Motor neuron (in vitro differentiated cells): ENCODE data around the gene TMEM239. TPM values are rescaled to one million over a fixed set of nuclear protein-coding genes. Genes with fewer than 3 reads are reported as not detected.

Experiments used
- ATAC-seq, 8 experiments: fragments of 200-7000 bp; cut with Tn5 transposase; replicated peaks in 6 of 8; 2 replicates each; pipeline ENCODE4 v1.8.0; 2021; ENCODE audit warnings: mild to moderate bottlenecking in 8 of 8, moderate library complexity in 8 of 8
- H3K27ac ChIP-seq, 2 donors: fragments of 250-450 bp; sonication (Bioruptor Pico); 2 replicates each; pipeline ENCODE4 v1.9.0; 2021; ENCODE audit warnings: antibody characterized with exemption in 2 of 2, mild to moderate bottlenecking in 2 of 2, moderate library complexity in 1 of 2
- H3K4me1 ChIP-seq, 2 donors: fragments of 250-450 bp; sonication (Bioruptor Pico); replicated peaks in 1 of 2; 2 replicates each; pipeline ENCODE4 v1.6.1; 2021; ENCODE audit warnings: antibody characterized with exemption in 2 of 2, mild to moderate bottlenecking in 2 of 2, moderate library complexity in 1 of 2
- H3K4me3 ChIP-seq, 5 donors: fragments of 250-450 bp; sonication (Bioruptor Pico); 2 replicates each; pipeline ENCODE4 v1.9.0; 2021; ENCODE audit warnings: antibody characterized with exemption in 5 of 5, mild to moderate bottlenecking in 5 of 5, moderate library complexity in 4 of 5
- WGBS, 10 experiments: fragments of 450-650 bp; shearing (Covaris generic); methylation state at CpG; one replicate each; pipeline ENCODE4 v1.0.0; 2022; 5-methylcytosine and 5-hydroxymethylcytosine counted together
- in situ Hi-C, 9 experiments: fragments of 400-800 bp; cut with MboI; loops; one replicate each; pipeline ENCODE4 v1.15.0; 2021; ENCODE audit warnings: low sequenced_read_pairs in 9 of 9, low pct_unique_long_range_greater_than_20kb in 2 of 9; ENCODE audit not compliant: unreplicated experiment in 9 of 9
- total RNA-seq, 8 experiments: library from RNA; unstranded; fragments of 300-600 nt; gene quantifications; 2 replicates each; pipeline versions ENCODE4 v1.2.3 to v1.2.4, GENCODE V29; 2022

The TMEM239 gene
- total RNA-seq, 8 experiments from 2014 or later = 0.13 to 1.4 (median 0.27) TPM; not detected in 3

DNA sequence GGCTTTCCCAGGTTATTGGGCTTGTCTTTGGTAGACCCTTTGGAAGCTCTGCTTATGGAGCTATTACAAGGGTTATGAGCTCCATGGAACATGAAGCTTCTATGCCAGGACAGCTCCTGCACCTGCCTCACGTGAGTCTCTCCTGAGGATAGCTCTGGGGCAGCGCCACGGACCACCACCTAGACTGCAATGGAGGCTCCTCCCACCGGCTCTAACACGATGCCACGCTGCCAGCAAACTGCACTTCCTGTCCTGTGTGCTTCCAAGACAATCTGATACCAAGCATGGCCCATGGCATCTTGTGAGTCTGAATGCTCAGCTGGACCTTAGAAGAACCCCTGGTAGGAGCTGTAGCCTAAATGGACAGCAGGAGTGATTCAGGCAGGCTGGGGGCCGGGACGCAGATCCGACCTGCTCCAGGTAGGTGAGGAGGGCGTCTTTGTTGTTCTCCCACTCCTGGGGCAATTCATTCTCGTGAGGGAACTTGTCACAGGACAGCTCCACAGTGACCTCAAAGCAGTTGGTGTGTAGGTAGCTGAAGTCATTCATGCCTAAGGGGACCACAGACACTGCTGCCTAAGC is 21.2 kb upstream of the TMEM239 start:
- 20 to 100% (median 90%) methylated on average over 1 to 8 of the region's 11 CpGs; no CpG with 5 or more reads in 5 of the 10 experiments for WGBS, 10 experiments
- H3K27ac ChIP-seq = no peak overlapping the region
- ATAC-seq = no peak
- no peak overlapping the region for H3K4me3 ChIP-seq
- in situ Hi-C loops = no loop called here
- H3K4me1 ChIP-seq = peaks cover 7 to 9% of the 10 kb centered on the region in 2 donors

DNA sequence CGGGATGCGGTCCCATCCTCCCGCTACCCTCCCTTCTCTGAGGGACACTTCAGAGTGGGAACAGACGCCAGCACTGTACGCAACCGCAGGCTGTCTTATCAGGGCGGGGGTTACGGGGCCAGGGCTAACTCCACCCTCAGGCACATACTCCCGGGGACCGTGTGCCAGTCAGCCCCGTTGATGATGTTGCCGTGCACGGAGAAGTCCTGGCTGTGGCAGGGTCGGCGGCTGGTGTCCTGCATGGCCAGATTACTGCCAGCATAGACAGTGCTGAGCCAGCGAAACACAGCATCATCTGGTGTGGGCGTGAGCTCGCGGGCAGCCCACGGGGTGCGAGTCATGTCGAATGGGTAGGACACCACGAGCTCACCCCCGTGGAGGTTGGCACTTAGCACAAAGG is 20.7 kb upstream of the TMEM239 start:
- H3K4me1 ChIP-seq = peaks cover 7 to 9% of the 10 kb centered on the region in 2 donors
- no peak for ATAC-seq
- WGBS, 10 experiments = 40 to 98% (median 94%) methylated on average over 2 to 12 of the region's 24 CpGs; no CpG with 5 or more reads in 4 of the 10 experiments
- no peak overlapping the region for H3K4me3 ChIP-seq
- no peak overlapping the region for H3K27ac ChIP-seq
- in situ Hi-C loops = no loop called here

- no peak for ATAC-seq
- in situ Hi-C loops = no loop called here
- no peak overlapping the region for H3K27ac ChIP-seq
- 24 to 100% methylated on average over 1 to 3 of the region's 20 CpGs; no CpG with 5 or more reads in 8 of the 10 experiments for WGBS, 10 experiments
- H3K4me1 ChIP-seq = peaks cover 7 to 9% of the 10 kb centered on the region in 2 donors
- H3K4me3 ChIP-seq = no peak overlapping the region
Observed at GRCh38 chr20:2796011-2796660, 20.0 kb upstream of the TMEM239 start.

DNA sequence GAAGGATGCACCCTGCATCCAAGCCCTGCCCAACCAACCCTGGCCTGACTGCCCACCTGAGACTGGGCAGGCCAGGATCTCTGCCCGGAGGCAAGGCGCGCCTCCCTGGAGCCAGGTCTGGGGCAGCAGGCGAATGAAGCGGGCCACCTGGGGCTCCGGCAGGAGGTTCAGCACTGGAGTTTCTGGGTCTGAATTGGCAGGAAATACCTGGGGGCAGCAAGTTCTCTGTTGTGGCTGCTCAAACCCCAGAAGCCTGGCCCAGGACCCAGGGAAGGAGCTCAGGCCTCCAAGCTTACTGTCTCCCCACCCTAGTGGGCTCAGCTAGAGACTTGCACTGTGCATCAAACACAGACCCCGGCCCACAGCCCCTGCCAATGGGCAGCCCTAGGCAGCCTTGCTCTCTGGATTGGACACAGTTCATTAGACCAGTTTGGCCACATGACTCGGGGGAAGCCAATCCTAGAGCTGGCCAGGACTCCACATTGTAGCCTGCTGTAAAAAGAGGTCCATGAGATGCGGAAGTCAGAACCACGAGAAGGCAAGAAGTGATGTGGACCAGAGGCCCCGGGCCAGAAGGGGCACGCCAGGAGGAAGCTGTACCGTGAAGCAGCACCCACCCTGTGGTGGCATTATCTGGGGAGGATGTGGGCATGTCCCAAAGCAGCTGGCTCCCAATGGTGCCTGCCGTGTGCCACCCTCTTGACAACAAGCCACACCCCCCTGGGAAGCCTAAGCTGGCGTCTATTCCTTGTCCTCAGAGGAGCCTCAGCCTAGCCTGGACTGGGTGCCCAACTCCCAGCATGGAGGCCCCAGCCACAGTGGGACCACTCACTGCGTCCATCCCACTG is 18.8 kb upstream of the TMEM239 start:
- WGBS, 10 experiments = 0 to 100% (median 77%) methylated on average over 1 to 9 of the region's 16 CpGs; no CpG with 5 or more reads in 2 of the 10 experiments

DNA sequence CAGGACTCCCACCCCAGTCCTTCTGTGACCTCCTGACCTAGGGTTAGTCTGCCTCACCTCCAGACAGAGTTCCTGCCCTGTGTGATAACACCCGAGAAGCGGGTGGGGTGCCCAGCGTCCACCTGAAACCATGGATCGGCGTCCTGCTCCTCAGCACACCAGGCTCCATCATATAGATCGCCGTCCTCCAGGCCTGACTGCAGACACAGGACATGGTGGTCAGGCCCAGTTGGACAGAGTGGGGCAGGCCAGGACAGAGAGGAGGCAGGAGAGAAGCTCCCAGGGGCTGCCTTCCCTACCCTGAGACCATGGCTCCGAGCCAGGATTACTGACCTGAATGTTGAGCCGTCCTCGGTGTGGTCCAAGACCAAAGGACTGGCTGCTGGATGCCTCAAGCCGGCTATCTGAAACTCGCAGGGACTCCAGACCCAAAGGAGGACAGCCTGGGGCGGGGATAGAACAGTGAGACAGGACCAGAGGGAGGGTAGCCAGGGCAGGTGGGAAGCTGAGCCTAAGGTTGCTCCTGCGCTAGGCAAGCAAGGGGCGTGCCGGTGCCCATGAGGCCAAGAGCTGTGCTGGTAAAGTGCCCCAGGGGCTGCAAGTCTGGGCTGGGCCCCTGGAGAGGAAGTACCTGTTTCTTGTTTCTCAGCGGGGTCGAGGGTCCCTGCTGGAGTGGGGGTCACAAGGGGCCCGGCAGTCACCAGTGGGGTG is 17.9 kb upstream of the TMEM239 start:
- peaks cover 7 to 9% of the 10 kb centered on the region in 2 donors for H3K4me1 ChIP-seq
- in situ Hi-C loops = no loop called here
- no peak for ATAC-seq
- H3K4me3 ChIP-seq = no peak overlapping the region
- WGBS, 10 experiments = 100% methylated on average over 1 to 5 of the region's 19 CpGs; no CpG with 5 or more reads in 7 of the 10 experiments
- H3K27ac ChIP-seq = no peak overlapping the region

More for the DNA sequence above, 18.8 kb upstream of the TMEM239 start:
- no peak overlapping the region for H3K4me3 ChIP-seq
- no peak for ATAC-seq
- H3K4me1 ChIP-seq = peaks cover 7 to 9% of the 10 kb centered on the region in 2 donors
- H3K27ac ChIP-seq = no peak overlapping the region
- in situ Hi-C loops = no loop called here

DNA sequence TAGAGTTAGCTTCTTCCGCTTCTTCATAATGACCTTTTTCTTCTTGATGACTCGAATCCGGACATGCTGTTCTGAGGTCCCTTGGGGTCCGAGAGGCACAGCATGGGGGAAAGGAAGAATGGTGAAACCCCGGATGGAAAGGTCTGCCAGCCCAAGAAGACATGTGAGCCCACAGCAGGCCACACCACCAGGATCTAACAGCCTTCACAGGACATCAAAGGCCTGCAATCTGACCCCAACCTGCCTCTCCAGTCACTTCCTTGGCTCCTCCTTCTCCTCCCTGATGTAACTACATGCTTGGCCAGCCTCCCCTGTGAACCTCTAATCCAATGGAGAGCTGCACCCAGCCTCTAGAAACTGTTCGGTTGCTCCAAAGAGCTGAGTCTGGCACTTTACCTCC is 17.4 kb upstream of the TMEM239 start:
- WGBS, 10 experiments = 20 to 88% (median 75%) methylated on average over 1 to 5 of the region's 6 CpGs; no CpG with 5 or more reads in 3 of the 10 experiments

GRCh38 chr20:2799271-2799670 is 16.9 kb upstream of the TMEM239 start:
- no peak for ATAC-seq
- in situ Hi-C loops = no loop called here
- Histone ChIP-seq H3K4me1 (peaks cover 7 to 9% of the 10 kb centered on the region in 2 donors), H3K27ac (no peak overlapping the region), H3K4me3 (peak overlapping the region; percentile 42 to 55 (median 54))
- 8 to 77% (median 44%) methylated on average over 3 to 7 of the region's 9 CpGs; no CpG with 5 or more reads in 4 of the 10 experiments for WGBS, 10 experiments

More for the DNA sequence above, 17.4 kb upstream of the TMEM239 start:
- ATAC-seq = no peak
- in situ Hi-C loops = no loop called here
- Histone ChIP-seq H3K4me1 (peaks cover 7 to 9% of the 10 kb centered on the region in 2 donors), H3K4me3 (peak overlapping the region in 1 of 5 donors; percentile 55), H3K27ac (no peak overlapping the region)

DNA sequence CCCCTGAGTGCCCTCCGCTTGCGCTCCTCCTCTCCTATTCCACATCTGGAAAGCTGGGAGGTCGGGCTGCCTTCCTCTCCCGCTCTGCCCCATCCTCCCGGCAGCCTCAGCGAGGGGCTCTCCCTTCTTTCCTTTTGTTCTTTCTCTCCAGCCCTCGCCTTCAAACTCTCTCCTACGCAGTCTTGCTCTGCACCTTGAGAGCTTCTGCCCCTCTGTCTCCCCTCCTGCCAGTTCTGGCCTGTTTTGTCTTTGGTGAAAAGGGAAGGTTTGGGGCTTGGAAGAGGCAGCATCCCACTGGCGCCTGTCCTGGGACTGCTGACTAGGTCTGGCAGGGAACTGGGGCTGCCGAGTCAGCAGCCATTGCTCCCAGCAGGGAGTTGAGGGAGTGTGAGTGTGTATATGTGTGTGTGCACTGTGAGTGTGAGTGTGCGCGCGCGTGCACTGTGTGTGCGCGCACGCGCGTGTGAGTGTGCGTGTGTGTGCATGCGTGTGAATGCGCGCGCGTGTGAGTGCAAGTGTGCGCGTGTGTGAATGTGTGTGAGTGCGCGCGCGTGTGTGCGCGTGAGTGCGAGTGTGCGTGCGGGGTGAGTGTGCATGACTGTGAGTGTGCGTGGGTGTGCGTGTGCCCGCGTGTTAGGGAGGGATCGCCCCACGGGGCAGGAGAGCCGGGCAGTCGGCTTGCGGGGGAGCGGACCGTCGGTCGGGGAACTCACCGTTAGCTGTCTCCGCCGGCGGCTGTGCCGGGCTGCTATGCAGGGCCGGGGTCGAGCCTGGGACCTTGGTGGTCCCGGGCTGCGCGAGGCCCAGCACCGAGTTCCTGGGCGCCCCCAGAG is 16.3 kb upstream of the TMEM239 start:
- peak overlapping the region in 1 of 2 donors; percentile 13 for H3K27ac ChIP-seq
- in situ Hi-C loops = no loop called here
- WGBS, 10 experiments = 0 to 20% (median 2%) methylated on average over 1 to 13 of the region's 61 CpGs
- peaks cover 7 to 9% of the 10 kb centered on the region in 2 donors for H3K4me1 ChIP-seq
- peak in 7 of 8 experiments; percentile 32 to 74 (median 64) for ATAC-seq
- H3K4me3 ChIP-seq = peak overlapping the region; percentile 42 to 55 (median 54)

- WGBS, 10 experiments = 0 to 8% (median 3%) methylated on average over 2 to 13 of the region's 52 CpGs; no CpG with 5 or more reads in 2 of the 10 experiments
- peaks cover 7 to 9% of the 10 kb centered on the region in 2 donors for H3K4me1 ChIP-seq
- H3K4me3 ChIP-seq = peak within 1 kb of the TSS; percentile 42 to 55 (median 54)
- in situ Hi-C loops = no loop called here
- ATAC-seq = peak in 6 of 8 experiments; percentile 72 to 77 (median 75)
- H3K27ac ChIP-seq = peak within 1 kb of the TSS in 1 of 2 donors; percentile 13
Observed at GRCh38 chr20:2800521-2801285, 15.5 kb upstream of the TMEM239 start, which contains the start of gene CPXM1. TSS of gene CPXM1 (minus strand) at chr20:2800627. CDS start at chr20:2800572, 55 bp downstream.

- H3K4me1 ChIP-seq = peaks cover 7 to 9% of the 10 kb centered on the region in 2 donors
- H3K4me3 ChIP-seq = peak overlapping the region in 1 of 5 donors; percentile 55
- WGBS, 10 experiments = 0 to 50% (median 16%) methylated on average over 1 to 10 of the region's 13 CpGs
- in situ Hi-C loops = no loop called here
- no peak overlapping the region for H3K27ac ChIP-seq
- ATAC-seq = no peak
Observed at GRCh38 chr20:2801286-2801728, 14.9 kb upstream of the TMEM239 start.
